Endothelial cell of umbilical vein (primary cell): ENCODE measurements around the gene OTUD6A. TPM values are rescaled to one million over a fixed set of nuclear protein-coding genes. Genes with fewer than 3 reads are reported as not detected.

Experiments
- BruUV-seq: library from RNA; stranded (reverse); fragments of 400-500 nt; replicated peaks from 2 replicates; lab custom pipeline; 2021; lab: Mats Ljungman, UMichigan
- CTCF ChIA-PET: fragments of 300-600, 350-600 bp; sonication (Branson Sonifier 250); formaldehyde crosslinking; loops from one replicate; lab custom pipeline; 2021; ENCODE audit warnings: antibody characterized with exemption, inconsistent platforms; lab: Charles Lee
- POLR2A ChIA-PET: fragments of 300-600, 350-600 bp; sonication (Branson Sonifier 250); formaldehyde crosslinking; loops from one replicate; lab custom pipeline; 2021; ENCODE audit warnings: antibody characterized with exemption, inconsistent platforms; lab: Charles Lee
- DNase-seq: peaks from one replicate; pipeline ENCODE4 v3.0.0-alpha.2; 2011; ENCODE audit warnings: low read depth, low spot score
- FAIRE-seq: peaks from 2 replicates; lab custom pipeline; 2011; peaks lifted over from hg19 to GRCh38; lab: Jason Lieb, UNC
- H2AFZ ChIP-seq: 2 replicates; pipeline ENCODE4 v1.6.0; 2012; ENCODE audit warnings: low read depth, low read length, control low read depth, inconsistent platforms
- H3K27ac ChIP-seq: 2 replicates; pipeline ENCODE4 v1.5.1; 2011; ENCODE audit warnings: low read depth, mild to moderate bottlenecking, control low read depth, low read length, moderate library complexity; ENCODE audit not compliant: insufficient read depth
- H3K27me3 ChIP-seq, 2 experiments: 2 replicates each; pipeline versions ENCODE4 v1.6.0 to v1.6.1; 2011; ENCODE audit warnings: low read length in 2 of 2, mixed read lengths in 1 of 2; ENCODE audit not compliant: control insufficient read depth in 2 of 2, insufficient read depth in 2 of 2
- H3K36me3 ChIP-seq, 2 experiments: 2 replicates in 1 of 2; 3 replicates in 1 of 2; pipeline ENCODE4 v1.5.1; 2011; ENCODE audit warnings: low read length in 2 of 2, mild to moderate bottlenecking in 1 of 2, moderate library complexity in 1 of 2; ENCODE audit not compliant: control insufficient read depth in 2 of 2, insufficient read depth in 2 of 2; ENCODE audit errors: extremely low read depth in 1 of 2
- H3K4me1 ChIP-seq: 3 replicates; pipeline ENCODE4 v1.5.1; 2011; ENCODE audit warnings: mild to moderate bottlenecking, low read length; ENCODE audit not compliant: control insufficient read depth, insufficient read depth; ENCODE audit errors: extremely low read depth
- H3K4me2 ChIP-seq: 2 replicates; pipeline ENCODE4 v1.6.1; 2011; ENCODE audit warnings: low read length, control low read depth, mixed read lengths; ENCODE audit not compliant: insufficient read depth
- H3K4me3 ChIP-seq, 3 experiments: fragments of 200-600 bp in 1 of 3; sonication (generic), shearing (Covaris generic) in 1 of 3; replicated peaks in 1 of 3; 2 replicates each; pipeline ENCODE4 v1.5.1; 2011 to 2016; ENCODE audit warnings: control low read depth in 3 of 3, low read length in 3 of 3, mild to moderate bottlenecking in 2 of 3, inconsistent platforms in 1 of 3, low read depth in 1 of 3, moderate library complexity in 1 of 3; ENCODE audit not compliant: insufficient read depth in 1 of 3
- H3K79me2 ChIP-seq: 2 replicates; pipeline ENCODE4 v1.6.0; 2012; ENCODE audit warnings: low read length, inconsistent platforms; ENCODE audit not compliant: control insufficient read depth, insufficient read depth
- H3K9ac ChIP-seq: replicated peaks from 2 replicates; pipeline ENCODE3; 2011; ENCODE audit warnings: low read length, control low read depth; ENCODE audit not compliant: insufficient read depth; ENCODE audit errors: extremely low read depth
- H3K9me1 ChIP-seq: replicated peaks from 3 replicates; pipeline ENCODE4 v1.6.0; 2011; ENCODE audit warnings: mild to moderate bottlenecking, low read length; ENCODE audit not compliant: control insufficient read depth, insufficient read depth; ENCODE audit errors: extremely low read depth
- H3K9me3 ChIP-seq: replicated peaks from 2 replicates; pipeline ENCODE4 v1.5.1; 2012; ENCODE audit warnings: low read length, inconsistent platforms; ENCODE audit not compliant: control insufficient read depth, insufficient read depth
- H4K20me1 ChIP-seq: replicated peaks from 2 replicates; pipeline ENCODE3; 2011; ENCODE audit warnings: mild to moderate bottlenecking, low read length; ENCODE audit not compliant: control insufficient read depth, insufficient read depth; ENCODE audit errors: extremely low read depth
- EZH2 ChIP-seq: IDR thresholded peaks from 2 replicates; pipeline ENCODE4 v1.6.1; 2012; ENCODE audit warnings: borderline replicate concordance, low read depth, mild to moderate bottlenecking, moderate library complexity, low read length, inconsistent platforms; ENCODE audit not compliant: severe bottlenecking
- FOS ChIP-seq: IDR thresholded peaks from 2 replicates; pipeline ENCODE4 v1.6.1; 2011; ENCODE audit warnings: mild to moderate bottlenecking, low read length, moderate library complexity, borderline replicate concordance; ENCODE audit not compliant: insufficient read depth
- GATA2 ChIP-seq: IDR thresholded peaks from 2 replicates; pipeline ENCODE4 v1.7.0; 2011; ENCODE audit warnings: low read depth, mild to moderate bottlenecking, moderate library complexity, mixed read lengths, low read length; ENCODE audit not compliant: insufficient read length, insufficient read depth
- JUN ChIP-seq: IDR thresholded peaks from 2 replicates; pipeline ENCODE4 v1.6.1; 2011; ENCODE audit warnings: borderline replicate concordance, low read depth; ENCODE audit not compliant: insufficient read length, insufficient read depth
- MYC ChIP-seq: IDR thresholded peaks from one replicate; pipeline ENCODE4 v1.6.1; 2011; ENCODE audit warnings: mild to moderate bottlenecking, low read depth, low read length
- POLR2A ChIP-seq: IDR thresholded peaks from 2 replicates; pipeline ENCODE4 v1.6.1; 2012; ENCODE audit warnings: low read depth, mild to moderate bottlenecking, control low read depth, low read length
- POLR2AphosphoS5 ChIP-seq: IDR thresholded peaks from 2 replicates; pipeline ENCODE4 v1.6.1; 2012; ENCODE audit warnings: low read depth, mild to moderate bottlenecking, control low read depth, low read length, moderate library complexity; ENCODE audit not compliant: insufficient read depth
- dilution Hi-C: fragments of 300-500 bp; cut with MboI; formaldehyde crosslinking; loops from one replicate; pipeline ENCODE4 v1.15.0; 2019; ENCODE audit warnings: low sequenced_read_pairs; ENCODE audit not compliant: extremely low pct_ligation_motif_present
- intact Hi-C: fragments of 100-400 bp; cut with micrococcal nuclease; formaldehyde crosslinking; loops from one replicate; pipeline ENCODE4 v1.10.0; 2022
- polyA plus RNA-seq, 4 experiments: library from polyadenylated mRNA; depleted of rRNA in 3 of 4; stranded (reverse) in 3 of 4; unstranded in 1 of 4; fragments of >200 nt; gene quantifications; 2 replicates each; pipeline versions ENCODE4 v1.2.1 to v1.2.3, GENCODE V29; 2011 to 2012; ENCODE audit warnings: missing spikeins in 1 of 4
- total RNA-seq: library from RNA; stranded (reverse); gene quantifications from 2 replicates; pipeline ENCODE4 v1.2.3, GENCODE V29; 2021
- TF ChIP-seq, protein P1 (sequence below), 2 donors: IDR thresholded peaks; 1 replicate in 1 of 2; 2 replicates in 1 of 2; pipeline ENCODE4 v1.5.1; 2011; ENCODE audit warnings: low read length in 2 of 2, mild to moderate bottlenecking in 2 of 2, moderate library complexity in 2 of 2, control low read depth in 1 of 2, inconsistent platforms in 1 of 2, low read depth in 1 of 2; ENCODE audit not compliant: insufficient read depth in 1 of 2; ENCODE audit errors: extremely low read depth in 1 of 2
- TF ChIP-seq, protein P2 (sequence below): IDR thresholded peaks from 2 replicates; pipeline ENCODE4 v1.6.1; 2011; ENCODE audit not compliant: insufficient read depth, insufficient read length

The OTUD6A gene
- total and polyA plus RNA-seq, 2 donors (not counting 3 experiments of a cell fraction or from before 2014, with no cell fraction given): not detected

DNA sequence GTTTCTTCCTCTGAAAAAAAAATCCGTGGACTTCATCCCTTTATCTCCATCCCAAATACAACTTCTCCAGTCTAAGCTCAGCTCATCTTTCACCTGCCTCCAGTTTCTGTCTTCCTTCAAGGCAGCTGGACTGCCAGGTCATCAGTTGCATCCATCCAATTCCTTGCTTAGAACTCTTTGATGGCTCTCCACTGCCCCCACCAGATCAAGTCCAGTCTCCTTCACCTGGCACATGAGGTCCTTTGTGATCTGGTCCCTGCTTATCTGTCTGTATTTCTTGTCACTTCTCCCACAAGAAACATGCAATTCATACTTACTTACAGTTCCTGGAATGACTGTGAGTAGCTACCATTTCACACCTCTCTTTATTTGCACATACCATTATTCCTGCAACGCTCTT, 33.8 kb downstream of the OTUD6A start:
- Histone ChIP-seq H3K9ac (no peak overlapping the region), H3K79me2 (no peaks in the 10 kb centered on the region), H3K27ac (no peak overlapping the region), H3K27me3 (no peaks in the 10 kb centered on the region), H3K4me3 (no peak overlapping the region), H3K4me2 (no peak overlapping the region), H2AFZ (no peak overlapping the region), H3K36me3 (no peaks in the 10 kb centered on the region), H3K9me1 (no peaks in the 10 kb centered on the region), H3K4me1 (no peaks in the 10 kb centered on the region), H4K20me1 (no peaks in the 10 kb centered on the region), H3K9me3 (no peaks in the 10 kb centered on the region)
- DNase-seq (peak; percentile 31), FAIRE-seq (peak; percentile 91)
- ChIA-PET POLR2A (no interaction called here), CTCF (interaction anchor here (0.9 to 7.1 kb wide), 7 partner anchors 8 to 671 kb away, joined by 4 to 207 read pairs (median 35); no protein-coding TSS in a partner anchor)
- dilution Hi-C loops (no loop called here), intact Hi-C loops (loop anchor here (1.0 to 5.0 kb wide), 5 partner anchors 36 to 1269 kb away; partner anchors contain the start of genes EDA and EFNB1)
- no peak for TF ChIP-seq FOS
- TF ChIP-seq GATA2: no peak
- TF ChIP-seq, protein P1, sequence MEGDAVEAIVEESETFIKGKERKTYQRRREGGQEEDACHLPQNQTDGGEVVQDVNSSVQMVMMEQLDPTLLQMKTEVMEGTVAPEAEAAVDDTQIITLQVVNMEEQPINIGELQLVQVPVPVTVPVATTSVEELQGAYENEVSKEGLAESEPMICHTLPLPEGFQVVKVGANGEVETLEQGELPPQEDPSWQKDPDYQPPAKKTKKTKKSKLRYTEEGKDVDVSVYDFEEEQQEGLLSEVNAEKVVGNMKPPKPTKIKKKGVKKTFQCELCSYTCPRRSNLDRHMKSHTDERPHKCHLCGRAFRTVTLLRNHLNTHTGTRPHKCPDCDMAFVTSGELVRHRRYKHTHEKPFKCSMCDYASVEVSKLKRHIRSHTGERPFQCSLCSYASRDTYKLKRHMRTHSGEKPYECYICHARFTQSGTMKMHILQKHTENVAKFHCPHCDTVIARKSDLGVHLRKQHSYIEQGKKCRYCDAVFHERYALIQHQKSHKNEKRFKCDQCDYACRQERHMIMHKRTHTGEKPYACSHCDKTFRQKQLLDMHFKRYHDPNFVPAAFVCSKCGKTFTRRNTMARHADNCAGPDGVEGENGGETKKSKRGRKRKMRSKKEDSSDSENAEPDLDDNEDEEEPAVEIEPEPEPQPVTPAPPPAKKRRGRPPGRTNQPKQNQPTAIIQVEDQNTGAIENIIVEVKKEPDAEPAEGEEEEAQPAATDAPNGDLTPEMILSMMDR (IDR thresholded peaks at IDR 0.05; ENCODE audit: extremely low read depth in 1 of 2, insufficient read depth in 1 of 2, low read depth in 1 of 2, low read length in 2 of 2): peak in 1 of 2 donors; percentile 26
- no TSS peak for BruUV-seq

DNA sequence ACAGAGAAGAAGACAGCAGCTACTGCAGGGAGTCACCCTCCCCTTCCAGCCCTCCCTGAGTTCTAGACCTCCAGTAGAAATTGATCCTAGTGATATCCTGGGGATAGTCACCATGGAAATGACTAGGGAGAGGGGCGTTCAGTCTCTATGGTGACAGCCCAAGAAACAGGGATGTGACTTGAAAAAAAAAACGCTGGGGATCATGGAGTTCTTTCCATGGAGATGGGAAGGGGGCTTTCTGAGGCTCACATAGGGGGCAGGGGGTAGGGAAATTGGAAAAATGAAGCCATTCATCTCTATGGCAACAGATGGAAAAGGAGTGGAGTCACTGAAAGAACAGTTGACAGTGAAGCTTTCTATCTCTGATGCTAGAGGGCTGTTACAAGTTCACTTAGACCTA, 43.0 kb downstream of the OTUD6A start:
- no TSS peak for BruUV-seq

More for the DNA sequence above, 43.0 kb downstream of the OTUD6A start:
- Histone ChIP-seq H3K4me1 (no peaks in the 10 kb centered on the region), H3K4me3 (no peak overlapping the region), H3K79me2 (no peaks in the 10 kb centered on the region), H3K9me3 (no peaks in the 10 kb centered on the region), H3K4me2 (no peak overlapping the region), H3K27ac (no peak overlapping the region), H3K36me3 (no peaks in the 10 kb centered on the region), H3K9me1 (no peaks in the 10 kb centered on the region), H3K27me3 (peaks cover 0 to 2% of the 10 kb centered on the region in 2 experiments), H2AFZ (no peak overlapping the region), H3K9ac (no peak overlapping the region), H4K20me1 (no peaks in the 10 kb centered on the region)
- intact Hi-C loops: no loop called here
- dilution Hi-C loops: no loop called here
- CTCF ChIA-PET: interaction anchor here (1.4 kb wide), 1 partner anchor 71 kb away, joined by 4 read pairs; no protein-coding TSS in a partner anchor
- FAIRE-seq (no peak), DNase-seq (no peak)
- POLR2A ChIA-PET: no interaction called here
- TF ChIP-seq, protein P1 (IDR thresholded peaks at IDR 0.05; ENCODE audit: extremely low read depth in 1 of 2, insufficient read depth in 1 of 2, low read depth in 1 of 2, low read length in 2 of 2): no peak
- TF ChIP-seq POLR2A: no peak
- no peak for TF ChIP-seq FOS
- TF ChIP-seq EZH2: no peak
- TF ChIP-seq MYC: no peak
- TF ChIP-seq, protein P2, sequence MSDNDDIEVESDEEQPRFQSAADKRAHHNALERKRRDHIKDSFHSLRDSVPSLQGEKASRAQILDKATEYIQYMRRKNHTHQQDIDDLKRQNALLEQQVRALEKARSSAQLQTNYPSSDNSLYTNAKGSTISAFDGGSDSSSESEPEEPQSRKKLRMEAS: no peak
- no peak for TF ChIP-seq POLR2AphosphoS5
- TF ChIP-seq GATA2: no peak
- TF ChIP-seq JUN: no peak
